TTC549 (cell line): Measurements from ENCODE around the gene CRYBG1.

ENCODE experiments used
- FAIRE-seq: peaks from 2 replicates; lab custom pipeline; 2012; peaks lifted over from hg19 to GRCh38; lab: Jason Lieb, UNC

The CRYBG1 gene, protein sequence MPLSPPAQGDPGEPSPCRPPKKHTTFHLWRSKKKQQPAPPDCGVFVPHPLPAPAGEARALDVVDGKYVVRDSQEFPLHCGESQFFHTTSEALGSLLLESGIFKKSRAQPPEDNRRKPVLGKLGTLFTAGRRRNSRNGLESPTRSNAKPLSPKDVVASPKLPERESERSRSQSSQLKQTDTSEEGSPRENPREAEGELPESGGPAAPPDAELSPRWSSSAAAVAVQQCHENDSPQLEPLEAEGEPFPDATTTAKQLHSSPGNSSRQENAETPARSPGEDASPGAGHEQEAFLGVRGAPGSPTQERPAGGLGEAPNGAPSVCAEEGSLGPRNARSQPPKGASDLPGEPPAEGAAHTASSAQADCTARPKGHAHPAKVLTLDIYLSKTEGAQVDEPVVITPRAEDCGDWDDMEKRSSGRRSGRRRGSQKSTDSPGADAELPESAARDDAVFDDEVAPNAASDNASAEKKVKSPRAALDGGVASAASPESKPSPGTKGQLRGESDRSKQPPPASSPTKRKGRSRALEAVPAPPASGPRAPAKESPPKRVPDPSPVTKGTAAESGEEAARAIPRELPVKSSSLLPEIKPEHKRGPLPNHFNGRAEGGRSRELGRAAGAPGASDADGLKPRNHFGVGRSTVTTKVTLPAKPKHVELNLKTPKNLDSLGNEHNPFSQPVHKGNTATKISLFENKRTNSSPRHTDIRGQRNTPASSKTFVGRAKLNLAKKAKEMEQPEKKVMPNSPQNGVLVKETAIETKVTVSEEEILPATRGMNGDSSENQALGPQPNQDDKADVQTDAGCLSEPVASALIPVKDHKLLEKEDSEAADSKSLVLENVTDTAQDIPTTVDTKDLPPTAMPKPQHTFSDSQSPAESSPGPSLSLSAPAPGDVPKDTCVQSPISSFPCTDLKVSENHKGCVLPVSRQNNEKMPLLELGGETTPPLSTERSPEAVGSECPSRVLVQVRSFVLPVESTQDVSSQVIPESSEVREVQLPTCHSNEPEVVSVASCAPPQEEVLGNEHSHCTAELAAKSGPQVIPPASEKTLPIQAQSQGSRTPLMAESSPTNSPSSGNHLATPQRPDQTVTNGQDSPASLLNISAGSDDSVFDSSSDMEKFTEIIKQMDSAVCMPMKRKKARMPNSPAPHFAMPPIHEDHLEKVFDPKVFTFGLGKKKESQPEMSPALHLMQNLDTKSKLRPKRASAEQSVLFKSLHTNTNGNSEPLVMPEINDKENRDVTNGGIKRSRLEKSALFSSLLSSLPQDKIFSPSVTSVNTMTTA (N-terminal part only)

DNA sequence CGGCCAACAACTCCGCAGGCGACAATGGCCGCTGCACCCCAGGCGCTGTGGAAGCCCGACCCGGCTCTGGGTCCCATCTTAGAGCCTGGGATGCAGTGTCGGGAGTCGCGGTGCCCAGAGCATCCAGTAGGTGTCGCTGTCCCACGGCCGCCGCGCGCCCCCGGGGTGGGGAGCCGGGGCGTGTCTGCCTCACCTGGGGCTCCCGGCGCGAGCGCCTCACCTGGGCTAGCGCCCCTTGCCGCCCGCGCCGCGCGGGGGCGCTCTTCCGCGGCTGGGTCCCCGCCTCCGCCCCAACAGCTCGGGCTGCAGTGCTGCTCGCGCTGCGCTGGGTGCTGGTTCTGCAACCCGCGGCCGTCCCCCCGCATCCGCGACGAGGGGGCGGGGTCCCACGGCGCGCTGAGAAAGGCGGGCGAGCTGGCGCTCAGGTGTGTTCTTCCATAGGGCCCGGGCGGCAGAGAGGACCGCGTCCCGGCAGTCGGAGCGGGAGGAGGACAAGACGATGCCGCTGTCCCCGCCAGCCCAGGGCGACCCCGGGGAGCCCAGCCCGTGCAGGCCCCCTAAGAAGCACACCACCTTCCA is at the start of gene CRYBG1:
Gene CRYBG1 (plus strand): TSS at position 308 of the 579 bp plus-strand sequence. CDS start 192 bp downstream, at position 500.
- FAIRE-seq = no peak

DNA sequence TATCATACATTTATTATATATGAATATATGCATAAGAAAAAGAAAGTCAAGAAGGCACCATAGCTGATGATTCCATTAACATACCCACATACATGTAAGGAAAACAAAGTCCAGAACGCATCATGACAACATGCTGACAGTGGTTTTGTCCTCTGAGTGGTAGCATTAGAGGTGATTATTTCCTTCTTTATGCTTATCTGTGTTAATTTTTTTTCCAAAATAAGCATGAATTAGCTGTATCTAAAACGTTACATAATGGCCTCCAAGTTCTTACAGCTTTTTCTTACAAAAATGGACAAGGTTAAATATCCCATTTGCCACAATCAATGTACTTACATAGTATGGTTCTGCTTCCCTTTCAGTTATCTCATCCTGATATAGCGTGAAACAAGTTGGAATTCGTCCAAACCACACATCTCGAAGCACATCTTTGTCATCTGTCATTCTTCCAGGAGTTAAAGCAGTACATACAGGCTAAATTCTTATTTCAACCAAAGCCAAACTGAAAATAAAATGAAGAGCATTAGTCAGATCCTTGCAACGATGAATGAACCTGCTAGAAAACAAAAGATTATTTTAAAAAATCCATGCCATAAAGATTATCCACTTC is 44.6 kb upstream of the CRYBG1 start:
- no peak for FAIRE-seq

DNA sequence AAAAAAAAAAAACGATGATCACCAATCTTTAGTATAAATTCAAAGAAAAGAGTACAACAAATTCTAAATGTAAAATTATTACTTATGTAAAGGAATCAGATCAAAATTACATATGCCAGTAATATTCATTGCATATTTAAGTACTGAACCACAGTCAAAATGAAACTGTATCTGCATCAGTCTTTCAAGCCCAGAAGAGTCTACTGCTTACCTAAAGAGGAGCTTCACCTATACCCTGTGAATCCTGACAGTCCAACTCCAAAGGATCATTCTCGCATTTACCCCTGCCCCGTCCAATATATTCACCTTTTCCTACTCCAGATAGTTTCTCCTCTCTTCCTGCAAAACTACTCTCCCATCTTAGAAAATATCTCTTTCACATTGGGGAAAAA is 44.1 kb upstream of the CRYBG1 start:
- FAIRE-seq = no peak

DNA sequence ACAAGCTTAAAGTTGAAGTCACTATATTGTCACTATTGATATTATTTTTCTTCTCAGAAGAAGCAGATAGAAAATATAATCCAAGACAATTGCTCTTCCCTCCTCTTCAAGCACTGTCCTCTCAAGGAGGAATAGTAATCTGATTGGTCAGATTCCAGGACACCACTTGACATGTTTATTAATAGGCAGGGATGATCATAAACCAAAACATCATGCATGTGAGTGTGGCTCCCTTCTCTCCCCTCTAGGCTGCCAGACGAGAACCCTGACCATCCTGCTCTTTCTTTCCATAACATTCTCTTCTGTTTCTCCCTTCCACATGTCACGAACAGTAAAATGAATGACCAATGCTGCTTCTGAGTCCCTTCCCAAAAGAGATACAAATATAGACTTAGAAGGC is 42.5 kb upstream of the CRYBG1 start:
- FAIRE-seq = no peak

DNA sequence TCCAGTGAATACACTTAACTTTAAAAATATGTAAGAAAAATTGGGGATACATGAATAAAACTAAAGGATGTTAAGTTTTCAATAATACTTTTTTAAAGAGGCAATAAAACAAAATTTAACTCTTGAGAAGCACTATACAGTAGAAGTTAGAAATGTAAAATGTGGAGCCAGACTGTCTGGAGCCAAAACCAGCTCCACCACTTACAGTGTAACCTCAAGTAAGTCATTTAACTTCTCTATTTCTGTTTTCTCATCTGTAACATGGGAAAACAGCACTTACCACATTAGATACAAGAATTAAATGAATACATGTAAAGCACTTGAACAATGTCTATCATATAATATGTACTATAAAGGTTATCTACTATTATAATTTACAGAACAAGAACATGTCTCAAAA is 41.7 kb upstream of the CRYBG1 start:
- FAIRE-seq = no peak

DNA sequence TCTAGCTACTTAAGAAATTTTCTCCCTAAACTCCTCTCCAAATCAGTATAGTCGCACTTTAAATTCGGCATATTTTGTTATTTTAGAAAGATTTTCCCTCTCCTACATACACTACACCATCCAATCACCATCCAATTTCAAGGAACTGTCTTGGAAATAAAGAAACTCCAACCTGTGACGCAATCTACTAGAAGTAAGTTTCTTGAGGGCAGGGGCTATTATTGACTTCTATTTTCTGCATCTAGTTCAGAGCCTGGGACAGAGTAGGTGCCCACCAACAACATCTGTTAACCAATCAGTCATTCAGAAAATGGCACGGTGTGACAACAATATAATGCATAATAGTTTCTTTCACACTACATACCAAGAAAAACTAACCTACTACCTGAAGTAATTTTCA is 38.6 kb upstream of the CRYBG1 start:
- no peak for FAIRE-seq

DNA sequence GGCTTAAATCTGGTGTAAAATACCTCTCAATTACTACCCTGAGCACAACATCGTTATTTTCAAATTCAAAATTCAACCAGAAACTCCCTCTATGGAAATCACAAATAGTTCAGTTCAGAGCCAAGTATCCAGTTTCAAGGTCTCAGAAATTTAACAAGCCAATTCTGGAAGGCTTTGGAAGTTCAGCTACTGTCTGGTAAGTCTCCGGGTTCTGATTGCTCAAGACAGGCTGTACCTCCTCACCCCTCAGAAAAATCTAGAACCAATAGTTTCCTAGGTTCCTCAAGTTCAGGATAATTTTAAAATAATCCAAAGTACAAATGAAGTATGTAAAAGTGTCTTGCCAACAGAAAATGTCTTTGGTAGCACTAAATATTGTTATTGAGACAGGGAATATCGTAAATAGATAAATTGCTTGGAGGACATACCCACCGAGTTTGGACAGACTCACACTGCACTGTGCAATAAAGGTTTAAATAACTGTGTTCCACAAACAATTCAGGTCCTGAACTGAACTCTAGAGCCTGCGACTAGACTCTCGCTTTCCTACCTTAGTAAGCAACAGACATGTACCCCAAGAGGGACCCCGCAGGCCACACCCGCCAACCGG is 35.7 kb upstream of the CRYBG1 start:
- FAIRE-seq = no peak

DNA sequence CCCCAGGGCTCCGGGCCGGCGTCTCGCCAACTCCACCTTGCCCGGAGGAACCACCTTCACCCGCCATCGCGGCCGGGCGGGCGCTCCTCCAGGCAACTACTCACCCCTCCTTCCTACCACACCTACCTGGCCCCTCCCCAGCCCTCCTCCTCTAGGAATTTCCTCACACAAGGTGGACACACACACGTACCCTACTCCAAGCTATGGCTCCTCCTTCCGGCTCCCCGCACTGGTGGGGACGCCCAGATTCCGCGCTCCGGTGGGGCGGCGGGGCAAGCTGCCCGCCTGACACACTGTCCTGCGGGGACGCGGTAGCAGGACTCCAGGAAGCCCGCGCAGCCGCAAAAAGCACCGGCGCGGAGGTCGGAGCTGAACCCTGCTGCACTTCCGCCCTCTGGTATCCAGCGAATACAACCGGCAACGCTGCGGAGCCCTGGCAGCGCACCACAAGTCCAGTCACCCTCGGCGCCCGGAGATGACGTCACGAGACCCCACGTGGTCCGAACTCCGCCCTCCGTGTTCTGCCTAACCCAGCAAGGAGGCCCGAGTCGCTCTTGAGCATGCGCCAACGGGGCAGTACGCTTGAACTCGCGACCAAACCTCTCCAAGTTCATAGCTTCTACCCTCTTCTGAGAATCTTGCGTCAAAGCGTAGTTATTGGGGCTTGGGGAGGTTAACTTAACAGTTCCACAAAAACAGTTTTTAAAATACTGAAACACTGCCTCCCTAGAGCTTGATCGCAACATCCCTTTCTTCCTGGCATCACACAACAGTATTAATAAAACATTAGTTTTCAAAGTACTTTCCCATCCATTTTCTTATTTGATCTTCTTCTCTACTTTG is 35.0 kb upstream of the CRYBG1 start, which contains the start of gene ATG5:
Gene ATG5 (minus strand): TSS at position 425 of the 843 bp plus-strand sequence. CDS start 9,552 bp downstream, outside the sequence.
- peak; percentile 79 for FAIRE-seq

DNA sequence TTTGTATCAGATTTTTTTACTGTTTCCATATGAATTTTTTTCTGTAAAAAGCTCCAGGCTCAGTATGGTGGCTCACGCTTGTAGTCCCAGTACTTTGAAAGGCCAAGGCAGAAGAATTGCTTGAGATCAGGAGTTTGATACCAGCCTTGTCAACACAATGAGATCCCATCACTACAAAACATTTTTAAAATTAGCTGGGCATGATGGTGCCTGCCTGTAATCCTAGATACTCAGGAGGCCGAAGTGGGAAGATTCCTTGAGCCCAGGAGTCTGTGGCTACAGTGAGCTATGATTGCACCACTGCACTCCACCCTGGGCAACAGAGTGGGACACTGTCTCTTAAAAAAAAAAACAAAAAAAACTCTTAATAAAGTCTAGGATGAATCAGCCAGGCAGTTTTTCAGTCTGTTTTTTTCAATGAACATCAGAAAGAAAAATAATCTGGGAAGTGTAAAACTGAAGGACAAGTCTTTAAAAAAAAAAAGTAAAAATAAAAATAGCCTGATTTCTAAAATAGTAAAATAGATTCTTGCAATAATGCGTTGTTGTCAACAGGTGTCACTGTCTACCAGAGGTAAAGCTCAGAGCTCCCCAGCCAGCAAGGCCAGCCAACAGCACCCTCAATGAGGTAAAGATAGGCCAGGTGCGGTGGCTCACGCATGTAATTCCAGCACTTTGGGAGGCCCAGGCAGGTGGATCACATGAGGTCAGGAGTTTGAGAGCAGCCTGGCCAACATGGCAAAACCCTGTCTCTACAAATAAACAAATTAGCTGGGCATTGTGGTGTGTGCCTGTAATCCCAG is 25.7 kb upstream of the CRYBG1 start:
- peak; percentile 9 for FAIRE-seq

DNA sequence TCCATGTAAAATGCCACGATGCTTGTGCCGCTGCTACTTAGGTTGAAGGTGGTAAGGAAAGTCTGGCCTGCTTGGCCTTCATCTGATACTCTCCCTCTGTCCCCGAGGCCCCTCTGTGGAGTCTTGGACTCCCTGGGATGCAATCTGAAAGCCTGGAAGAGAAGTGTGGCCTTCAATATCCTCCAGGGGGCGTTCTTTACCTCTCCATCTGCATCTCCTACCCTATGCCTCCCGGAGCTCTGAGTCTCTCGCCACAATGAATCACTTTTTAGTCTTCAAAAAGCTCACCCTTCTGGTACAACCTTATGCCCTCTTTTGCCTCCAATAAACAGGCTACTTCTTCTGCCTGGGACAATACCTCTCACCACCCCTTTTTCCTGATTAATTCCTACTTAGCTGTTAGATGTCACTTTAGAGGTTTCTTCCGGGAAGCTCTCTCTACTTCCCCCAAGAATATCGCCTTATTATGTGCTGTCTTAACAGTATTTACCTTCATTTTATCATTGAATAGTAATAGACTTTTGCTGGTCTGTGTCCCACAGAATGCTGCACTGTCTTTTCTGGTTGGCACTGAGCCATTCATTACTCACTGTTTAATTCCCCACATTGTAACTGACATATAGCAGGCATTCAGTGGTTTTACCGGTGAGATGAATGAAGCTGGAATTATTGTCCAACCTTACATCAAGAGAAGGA is 21.0 kb upstream of the CRYBG1 start:
- FAIRE-seq = peak; percentile 15

DNA sequence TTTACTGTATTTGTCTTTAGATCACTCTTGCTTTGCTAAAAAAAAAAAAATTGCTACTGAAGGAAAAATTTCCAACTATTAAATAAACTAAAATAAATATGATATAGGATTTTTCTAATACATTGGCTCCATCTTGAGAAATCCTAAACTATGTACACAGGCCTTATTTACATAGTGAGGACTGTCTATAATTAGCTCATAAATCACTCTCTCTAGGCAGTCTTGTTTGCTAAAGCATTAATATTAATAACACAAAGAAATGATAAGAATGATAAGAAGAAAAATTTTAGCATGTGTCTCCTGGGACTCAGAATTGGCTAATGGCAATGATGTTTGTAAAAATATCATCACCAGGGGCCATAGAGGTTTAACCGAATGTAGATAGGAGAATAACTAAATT is 13.3 kb upstream of the CRYBG1 start:
- FAIRE-seq = no peak

DNA sequence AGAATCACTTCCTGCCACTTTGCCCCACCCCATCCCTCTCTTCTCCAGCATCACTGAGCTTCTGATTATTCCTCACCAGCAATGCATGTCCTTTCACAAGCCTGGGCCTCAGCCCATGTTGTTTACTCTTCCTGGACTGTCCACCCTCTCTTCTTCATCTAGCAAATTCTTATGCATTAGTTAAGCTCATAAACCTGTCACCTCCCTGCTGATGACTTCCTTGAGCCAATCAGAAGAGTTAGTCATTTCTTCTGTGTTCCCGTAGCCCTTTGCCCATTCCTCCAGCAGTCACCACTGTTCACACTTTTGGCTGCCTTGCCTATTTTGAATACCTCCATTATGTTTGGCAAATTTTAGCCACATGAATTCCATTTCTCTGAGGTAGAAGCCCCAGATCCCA is 4.1 kb upstream of the CRYBG1 start:
- FAIRE-seq = no peak

DNA sequence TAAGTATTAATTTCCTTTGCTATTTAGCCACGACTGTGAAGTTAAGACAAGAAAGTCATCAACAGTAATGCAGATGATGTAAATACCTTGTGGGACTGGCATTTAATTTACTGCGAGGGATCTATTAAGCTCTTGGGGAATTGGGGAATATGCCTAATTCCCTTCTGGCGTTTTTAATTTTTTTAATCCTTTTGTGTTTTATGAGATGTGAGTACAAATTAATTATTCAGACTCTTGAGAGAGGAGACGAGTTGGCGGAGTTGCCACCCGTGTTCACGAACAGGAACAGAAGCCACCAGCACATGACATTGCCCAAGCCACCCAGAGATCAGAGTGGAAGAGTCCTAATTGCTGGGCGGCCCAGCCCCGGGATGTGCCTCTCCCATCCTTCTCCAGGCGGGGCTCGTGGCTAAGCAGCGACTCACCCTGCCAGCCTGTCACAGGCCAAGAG is 533 bp upstream of the CRYBG1 start:
- no peak for FAIRE-seq

DNA sequence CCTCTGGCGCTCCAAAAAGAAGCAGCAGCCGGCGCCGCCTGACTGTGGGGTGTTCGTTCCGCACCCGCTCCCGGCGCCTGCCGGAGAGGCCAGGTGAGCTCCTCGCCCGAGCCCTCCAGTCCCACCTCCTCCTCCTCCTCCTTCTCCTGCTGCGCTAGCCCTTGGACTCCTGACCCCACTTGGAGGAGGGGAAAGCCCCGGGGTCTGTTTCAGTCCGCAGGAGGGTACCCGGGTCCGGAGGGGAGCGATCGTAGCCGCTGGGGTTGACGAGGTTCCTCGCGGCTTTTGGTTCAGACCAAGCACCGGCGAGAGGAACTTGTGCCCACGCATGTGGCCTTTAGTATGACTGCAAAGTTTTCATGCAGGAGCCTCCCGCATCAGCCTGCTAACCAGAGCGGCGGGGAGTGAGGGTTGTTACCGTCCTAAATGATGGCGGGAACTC is 493 bp downstream of the CRYBG1 start:
- no peak for FAIRE-seq

DNA sequence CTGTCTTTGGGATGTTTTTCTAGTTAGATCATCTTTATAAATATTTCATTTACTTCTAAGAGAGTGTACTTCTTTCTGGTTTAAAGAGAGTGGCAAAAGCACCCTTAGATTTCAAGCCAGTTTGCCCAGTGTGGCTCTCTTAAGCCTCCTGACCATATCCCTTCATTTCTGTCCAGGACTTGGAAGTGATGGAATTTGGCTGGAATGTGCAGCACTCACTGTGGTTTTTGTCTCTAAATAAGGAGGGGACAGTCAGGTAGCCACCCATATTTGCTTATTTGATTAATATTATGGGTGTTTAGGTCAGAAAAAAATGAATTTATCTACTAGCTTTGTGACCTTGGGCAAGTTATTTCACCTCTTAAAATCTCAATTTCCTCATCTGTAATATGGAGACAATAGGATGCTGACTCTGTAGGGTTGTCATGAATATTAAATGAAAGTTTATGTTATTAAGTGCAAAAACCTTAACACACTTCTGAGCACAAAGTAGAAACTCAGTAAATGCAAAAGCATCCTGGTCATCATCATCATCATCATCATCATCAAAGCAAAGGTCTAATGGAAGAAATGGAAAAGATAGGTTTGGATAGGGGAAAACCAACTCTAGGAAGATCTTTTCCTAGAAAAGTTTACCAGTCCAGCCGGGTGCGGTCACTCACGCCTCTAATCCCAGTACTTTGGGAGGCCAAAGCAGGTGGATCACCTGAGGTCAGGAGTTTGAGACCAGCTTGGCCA is 3.1 kb downstream of the CRYBG1 start:
- no peak for FAIRE-seq

DNA sequence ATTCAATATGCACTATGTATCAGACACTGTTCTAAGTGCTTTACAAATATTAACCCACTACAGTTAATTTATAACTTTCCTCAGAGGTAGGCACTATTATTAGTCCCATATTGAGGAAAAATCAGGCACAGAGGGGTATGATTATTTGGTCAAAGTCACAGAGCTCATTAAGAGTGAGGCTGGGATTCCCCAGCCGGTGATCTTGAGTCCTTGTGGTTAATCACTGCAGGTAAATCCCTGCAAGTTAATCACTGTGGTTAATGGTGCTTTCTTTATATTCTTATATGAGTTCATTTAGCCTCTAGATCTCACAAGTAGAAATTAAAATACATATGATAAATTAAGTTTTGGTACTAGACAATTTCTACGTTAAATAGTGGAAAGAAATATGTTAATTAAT is 9.2 kb downstream of the CRYBG1 start:
- no peak for FAIRE-seq

DNA sequence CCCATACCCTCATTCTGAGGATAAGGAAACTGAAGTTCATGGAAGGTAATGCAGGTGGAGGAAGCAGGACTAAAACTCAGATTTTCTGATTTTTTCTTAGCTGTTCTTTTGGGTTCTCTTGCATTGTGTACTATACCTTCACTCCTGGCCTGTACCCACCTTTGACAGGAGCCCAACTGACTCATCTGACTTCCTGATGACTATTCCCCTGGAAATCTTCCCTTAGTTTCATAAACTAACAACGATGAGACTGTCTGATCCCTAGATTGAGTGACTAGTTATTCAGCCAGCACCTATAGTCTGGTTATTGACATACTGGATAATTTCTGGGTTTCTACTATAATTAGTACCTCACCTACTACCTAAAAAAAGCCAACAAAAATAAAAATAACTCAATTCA is 10.1 kb downstream of the CRYBG1 start:
- FAIRE-seq = no peak
